ENCODE results near the gene GNG7. TPM values are rescaled to one million over a fixed set of nuclear protein-coding genes. Genes with fewer than 3 reads are reported as not detected.
"Not testable (repeated sequence)": the region's sequence is repeated elsewhere in the genome, so short reads cannot be mapped to it uniquely, and the experiment has no call there.

The GNG7 gene
- total RNA-seq, 2 donors from 2014 or later = 8.7 to 22.9 TPM

- H3K4me3 ChIP-seq = no peak overlapping the region
- H3K27ac ChIP-seq = peak overlapping the region; percentile 18 to 69
- TF ChIP-seq POLR2AphosphoS5 (IDR thresholded peaks at IDR 0.05) (peak; percentile 65), POLR2A (IDR thresholded peaks at IDR 0.05) (no peak)
- peak; percentile 42 for DNase-seq (ENCODE audit: low spot score)
- no peaks in the 10 kb centered on the region for H3K27me3 ChIP-seq (replicated peaks; ENCODE audit: insufficient read depth)
- WGBS = 77% methylated on average over 7 of the region's 7 CpGs
- intact Hi-C loops (cut with DNase I) = no loop called here
- no peaks in the 10 kb centered on the region for H3K36me3 ChIP-seq
- H3K4me1 ChIP-seq (replicated peaks) = peaks cover 11% of the 10 kb centered on the region
- no peaks in the 10 kb centered on the region for H3K9me3 ChIP-seq
Measured at GRCh38 chr19:2532252-2533071, 170.0 kb downstream of the GNG7 start.

- H3K27me3 ChIP-seq (replicated peaks; ENCODE audit: insufficient read depth) = not testable (repeated sequence)
- H3K27ac ChIP-seq = peak overlapping the region in 1 of 2 donors; percentile 79
Measured at GRCh38 chr19:2529942-2530341, 172.6 kb downstream of the GNG7 start.

GRCh38 chr19:2529473-2529918 lies 173.0 kb downstream of the GNG7 start:
- H3K27me3 ChIP-seq (replicated peaks; ENCODE audit: insufficient read depth) = no peaks in the 10 kb centered on the region
- H3K9me3 ChIP-seq = no peaks in the 10 kb centered on the region
- peaks cover 11% of the 10 kb centered on the region for H3K4me1 ChIP-seq (replicated peaks)
- H3K4me3 ChIP-seq = no peak overlapping the region
- no peaks in the 10 kb centered on the region for H3K36me3 ChIP-seq
- peak overlapping the region; percentile 78 to 79 for H3K27ac ChIP-seq
- TF ChIP-seq POLR2A (IDR thresholded peaks at IDR 0.05) (no peak), POLR2AphosphoS5 (IDR thresholded peaks at IDR 0.05) (no peak), CTCF (IDR thresholded peaks at IDR 0.05) (no peak)
- intact Hi-C loops (cut with DNase I) = no loop called here
- 81% methylated on average over 9 of the region's 9 CpGs for WGBS
- no peak for DNase-seq (ENCODE audit: low spot score)

More at GRCh38 chr19:2529942-2530341, 172.6 kb downstream of the GNG7 start:
- H3K36me3 ChIP-seq; H3K4me3 ChIP-seq; H3K9me3 ChIP-seq; DNase-seq (ENCODE audit: low spot score); intact Hi-C loops (cut with DNase I): not testable (repeated sequence)
- peaks cover 11% of the 10 kb centered on the region for H3K4me1 ChIP-seq (replicated peaks)
- 88% methylated on average over 10 of the region's 10 CpGs for WGBS

GRCh38 chr19:2528675-2529101 lies 173.8 kb downstream of the GNG7 start:
- H3K4me3 ChIP-seq = no peak overlapping the region
- peak overlapping the region; percentile 78 to 79 for H3K27ac ChIP-seq
- TF ChIP-seq CTCF (IDR thresholded peaks at IDR 0.05) (no peak), POLR2AphosphoS5 (IDR thresholded peaks at IDR 0.05) (peak; percentile 90)
- intact Hi-C loops (cut with DNase I) = no loop called here
- no peaks in the 10 kb centered on the region for H3K36me3 ChIP-seq
- H3K27me3 ChIP-seq (replicated peaks; ENCODE audit: insufficient read depth) = no peaks in the 10 kb centered on the region
- DNase-seq (ENCODE audit: low spot score) = peak; percentile 82
- no peaks in the 10 kb centered on the region for H3K9me3 ChIP-seq
- H3K4me1 ChIP-seq (replicated peaks) = peaks cover 13% of the 10 kb centered on the region
- 38% methylated on average over 8 of the region's 8 CpGs for WGBS

- Histone ChIP-seq H3K27me3 (replicated peaks; ENCODE audit: insufficient read depth) (no peaks in the 10 kb centered on the region), H3K4me1 (replicated peaks) (peaks cover 13% of the 10 kb centered on the region), H3K9me3 (no peaks in the 10 kb centered on the region), H3K4me3 (no peak overlapping the region), H3K36me3 (no peaks in the 10 kb centered on the region), H3K27ac (peak overlapping the region in 1 of 2 donors; percentile 7)
- intact Hi-C loops (cut with DNase I) = no loop called here
- no peak for DNase-seq (ENCODE audit: low spot score)
- 97% methylated on average over 4 of the region's 4 CpGs for WGBS
- TF ChIP-seq CTCF (IDR thresholded peaks at IDR 0.05) = no peak
- no peak for TF ChIP-seq POLR2AphosphoS5 (IDR thresholded peaks at IDR 0.05)
- TF ChIP-seq POLR2A (IDR thresholded peaks at IDR 0.05) = no peak
Measured at GRCh38 chr19:2527686-2528085, 174.8 kb downstream of the GNG7 start.

- peak overlapping the region in 1 of 2 donors; percentile 7 for H3K27ac ChIP-seq
- TF ChIP-seq POLR2A (IDR thresholded peaks at IDR 0.05) (no peak), POLR2AphosphoS5 (IDR thresholded peaks at IDR 0.05) (no peak), CTCF (IDR thresholded peaks at IDR 0.05) (no peak)
- H3K4me1 ChIP-seq (replicated peaks) = peaks cover 13% of the 10 kb centered on the region
- H3K4me3 ChIP-seq = no peak overlapping the region
- no peaks in the 10 kb centered on the region for H3K36me3 ChIP-seq
- DNase-seq (ENCODE audit: low spot score) = no peak
- WGBS = 90% methylated on average over 14 of the region's 14 CpGs
- intact Hi-C loops (cut with DNase I) = no loop called here
- H3K9me3 ChIP-seq = no peaks in the 10 kb centered on the region
- no peaks in the 10 kb centered on the region for H3K27me3 ChIP-seq (replicated peaks; ENCODE audit: insufficient read depth)
Measured at GRCh38 chr19:2527171-2527570, 175.3 kb downstream of the GNG7 start.
